Chondrocyte (in vitro differentiated cells): ENCODE results near the gene TFF1. TPM values are rescaled to one million over a fixed set of nuclear protein-coding genes. Genes with fewer than 3 reads are reported as not detected.

Source experiments
- DNase-seq: peaks from one replicate; pipeline ENCODE4 v3.0.0; 2021; ENCODE audit warnings: mixed read lengths, low spot score
- H3K27ac Mint-ChIP-seq: one replicate; pipeline ENCODE4 v1.8.0; 2021; ENCODE audit warnings: mild to moderate bottlenecking, moderate library complexity, mixed read lengths; ENCODE audit not compliant: unreplicated experiment
- H3K27me3 Mint-ChIP-seq: 2 replicates; pipeline ENCODE4 v1.8.0; 2021; ENCODE audit warnings: low read depth, mixed read lengths
- H3K36me3 Mint-ChIP-seq: 2 replicates; pipeline ENCODE4 v1.8.0; 2021; ENCODE audit warnings: low read depth, mixed read lengths
- H3K4me1 Mint-ChIP-seq: 2 replicates; pipeline ENCODE4 v1.8.0; 2021; ENCODE audit warnings: low read depth, mild to moderate bottlenecking, mixed read lengths
- H3K4me3 Mint-ChIP-seq: one replicate; pipeline ENCODE4 v1.8.0; 2021; ENCODE audit warnings: mild to moderate bottlenecking, moderate library complexity, mixed read lengths; ENCODE audit not compliant: unreplicated experiment
- H3K9me3 Mint-ChIP-seq: 2 replicates; pipeline ENCODE4 v1.8.0; 2021; ENCODE audit warnings: low read depth, mixed read lengths
- total RNA-seq: library from RNA; stranded (reverse); gene quantifications from 3 replicates; pipeline ENCODE4 v1.2.1, GENCODE V29; 2021
- TF ChIP-seq, protein P1 (sequence below): fragments of 200-600 bp; sonication (generic); IDR thresholded peaks from 2 replicates; pipeline ENCODE4 v1.5.0; 2021; ENCODE audit warnings: antibody characterized with exemption, mild to moderate bottlenecking, moderate library complexity

Gene TFF1
- total RNA-seq, 1 donor from 2014 or later = not detected

DNA sequence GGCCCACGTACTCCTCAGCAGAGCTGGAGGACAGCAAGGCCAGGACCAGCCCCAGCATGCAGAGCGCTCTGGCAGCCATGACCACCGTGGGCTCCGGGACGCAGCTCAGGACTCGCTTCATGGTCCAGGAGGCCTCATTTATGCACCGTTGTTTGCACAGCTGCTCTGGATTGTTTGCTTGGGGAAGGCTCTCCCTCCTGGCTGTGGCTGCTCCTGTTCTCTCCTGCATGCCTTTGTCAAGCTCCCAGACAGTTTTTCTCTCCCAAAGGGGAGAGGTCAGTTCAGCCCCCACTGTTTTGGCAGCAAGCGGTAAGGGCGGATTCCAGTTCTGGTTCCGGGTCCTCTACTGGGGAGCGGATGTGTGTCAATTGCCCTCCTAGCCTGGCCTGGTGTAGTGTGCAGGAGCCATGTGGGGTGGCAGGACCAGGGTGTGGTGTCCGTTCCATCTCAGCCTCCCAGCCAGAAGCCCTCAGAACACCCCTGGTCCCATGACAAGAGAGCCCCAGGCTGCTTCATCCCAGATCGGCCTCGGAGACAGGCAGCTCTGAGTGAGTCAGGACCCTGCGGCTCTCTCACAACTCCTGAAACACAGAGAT lies 50.9 kb downstream of the TFF1 start, which contains the start of gene TFF3:
TFF3 (minus strand) TSS at position 114 of the 596 bp plus-strand sequence; CDS start at position 79, 35 bp downstream.
- no peak within 1 kb of the TSS for H3K4me3 Mint-ChIP-seq
- H3K27ac Mint-ChIP-seq = peak within 1 kb of the TSS; percentile 29
- peaks cover 15% of the 10 kb centered on the region for H3K4me1 Mint-ChIP-seq
- H3K36me3 Mint-ChIP-seq = no peaks in the 10 kb centered on the region
- H3K9me3 Mint-ChIP-seq = no peaks in the 10 kb centered on the region
- DNase-seq = no peak
- TF ChIP-seq, protein P1, sequence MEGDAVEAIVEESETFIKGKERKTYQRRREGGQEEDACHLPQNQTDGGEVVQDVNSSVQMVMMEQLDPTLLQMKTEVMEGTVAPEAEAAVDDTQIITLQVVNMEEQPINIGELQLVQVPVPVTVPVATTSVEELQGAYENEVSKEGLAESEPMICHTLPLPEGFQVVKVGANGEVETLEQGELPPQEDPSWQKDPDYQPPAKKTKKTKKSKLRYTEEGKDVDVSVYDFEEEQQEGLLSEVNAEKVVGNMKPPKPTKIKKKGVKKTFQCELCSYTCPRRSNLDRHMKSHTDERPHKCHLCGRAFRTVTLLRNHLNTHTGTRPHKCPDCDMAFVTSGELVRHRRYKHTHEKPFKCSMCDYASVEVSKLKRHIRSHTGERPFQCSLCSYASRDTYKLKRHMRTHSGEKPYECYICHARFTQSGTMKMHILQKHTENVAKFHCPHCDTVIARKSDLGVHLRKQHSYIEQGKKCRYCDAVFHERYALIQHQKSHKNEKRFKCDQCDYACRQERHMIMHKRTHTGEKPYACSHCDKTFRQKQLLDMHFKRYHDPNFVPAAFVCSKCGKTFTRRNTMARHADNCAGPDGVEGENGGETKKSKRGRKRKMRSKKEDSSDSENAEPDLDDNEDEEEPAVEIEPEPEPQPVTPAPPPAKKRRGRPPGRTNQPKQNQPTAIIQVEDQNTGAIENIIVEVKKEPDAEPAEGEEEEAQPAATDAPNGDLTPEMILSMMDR = no peak
- H3K27me3 Mint-ChIP-seq = no peaks in the 10 kb centered on the region

DNA sequence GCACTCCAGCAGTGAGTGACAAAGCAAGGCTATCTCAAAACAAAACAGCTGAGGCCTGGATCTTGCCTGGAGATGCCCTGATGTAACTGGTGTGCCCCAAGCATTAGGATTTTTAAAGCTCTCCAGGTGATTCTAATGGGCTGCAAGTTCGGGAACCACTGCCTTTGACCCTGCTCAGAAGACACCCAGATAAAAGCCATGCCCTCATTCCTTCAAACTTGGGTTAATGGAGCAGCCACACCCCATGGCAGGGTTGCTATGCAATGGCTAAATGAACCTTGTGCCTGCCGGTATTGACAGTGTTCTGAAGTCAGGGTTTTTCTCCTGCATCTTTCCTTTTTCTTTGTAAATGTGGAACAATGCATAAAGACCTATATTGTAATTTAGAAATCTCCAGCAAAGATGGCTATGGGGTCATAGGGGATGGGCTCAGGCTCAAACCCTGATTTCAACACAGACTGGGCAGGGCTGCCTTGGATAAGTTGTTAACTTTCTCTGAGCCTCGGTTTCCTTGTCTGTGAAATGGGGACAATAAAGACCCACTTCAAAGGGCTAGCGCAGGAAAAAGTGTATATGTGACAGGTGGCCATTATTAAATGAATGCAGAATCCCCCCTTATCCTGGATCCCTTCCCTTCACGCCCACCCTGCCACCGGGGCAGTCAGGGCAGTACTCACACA lies 51.6 kb downstream of the TFF1 start:
- TF ChIP-seq, protein P1 = no peak
- peaks cover 18% of the 10 kb centered on the region for H3K4me1 Mint-ChIP-seq
- no peaks in the 10 kb centered on the region for H3K9me3 Mint-ChIP-seq
- H3K27ac Mint-ChIP-seq = peak overlapping the region; percentile 8
- DNase-seq = no peak
- H3K4me3 Mint-ChIP-seq = no peak overlapping the region
- H3K36me3 Mint-ChIP-seq = no peaks in the 10 kb centered on the region
- H3K27me3 Mint-ChIP-seq = no peaks in the 10 kb centered on the region

- Mint-ChIP-seq H3K4me1 (peaks cover 23% of the 10 kb centered on the region), H3K4me3 (no peak overlapping the region), H3K27me3 (no peaks in the 10 kb centered on the region), H3K36me3 (no peaks in the 10 kb centered on the region), H3K9me3 (no peaks in the 10 kb centered on the region), H3K27ac (no peak overlapping the region)
- DNase-seq = no peak
- TF ChIP-seq, protein P1 = no peak
These were observed 52.8 kb downstream of the TFF1 start for GRCh38 chr21:42313501-42313969.

DNA sequence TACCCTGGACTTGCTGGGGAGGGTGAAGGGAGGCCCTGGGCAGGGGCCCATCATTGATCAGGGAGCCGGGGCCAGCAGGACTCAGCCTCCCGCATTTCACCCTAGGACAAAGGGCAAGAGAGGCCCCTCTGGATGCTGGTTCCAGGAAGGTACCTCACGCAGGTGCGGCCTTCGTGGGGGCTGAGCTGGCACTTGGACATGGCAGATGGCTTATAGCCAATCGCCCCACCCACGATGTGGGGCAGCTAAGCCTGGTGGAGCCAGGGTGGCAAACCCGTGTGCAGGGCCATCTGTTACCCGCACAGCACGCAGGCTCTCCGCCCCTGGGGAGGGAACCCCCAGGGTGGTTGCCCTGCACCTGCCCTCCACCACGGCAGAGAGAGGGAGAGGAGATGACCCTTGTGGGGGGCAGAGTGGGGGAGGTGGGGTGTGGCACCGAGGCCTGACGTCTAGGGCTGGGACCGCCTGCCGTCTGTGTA lies 53.7 kb downstream of the TFF1 start:
- no peaks in the 10 kb centered on the region for H3K36me3 Mint-ChIP-seq
- no peaks in the 10 kb centered on the region for H3K27me3 Mint-ChIP-seq
- H3K9me3 Mint-ChIP-seq = no peaks in the 10 kb centered on the region
- DNase-seq = no peak
- H3K4me1 Mint-ChIP-seq = peaks cover 23% of the 10 kb centered on the region
- H3K4me3 Mint-ChIP-seq = no peak overlapping the region
- TF ChIP-seq, protein P1 = no peak
- no peak overlapping the region for H3K27ac Mint-ChIP-seq

Other genes with a start within 250 kb of the TFF1 start
- gene ABCG1, start 147.4 kb downstream of the TFF1 start, total RNA-seq = 0.51 to 1.6 TPM (median 1.6 TPM) in 3 replicates
- gene TFF3, start 51.1 kb downstream of the TFF1 start, total RNA-seq = 1.3 to 6.0 TPM in 2 of 3 replicates, not detected in the other
- not detected in 3 replicates for gene TFF2, start 15.5 kb downstream of the TFF1 start, total RNA-seq
- gene TMPRSS3, start 29.5 kb upstream of the TFF1 start, total RNA-seq = 0.22 TPM in 1 of 3 replicates, not detected in the others
- gene UBASH3A, start 37.4 kb upstream of the TFF1 start, total RNA-seq = not detected in 3 replicates
- 0.15 TPM in 1 of 3 replicates, not detected in the others for gene RSPH1, start 129.7 kb upstream of the TFF1 start, total RNA-seq
- gene SLC37A1, start 147.3 kb upstream of the TFF1 start, total RNA-seq = 3.5 to 4.8 TPM (median 4.7 TPM) in 3 replicates